ENCODE data around the gene ZNF518B. TPM values are rescaled to one million over a fixed set of nuclear protein-coding genes. Genes with fewer than 3 reads are reported as not detected.
A peak's percentile ranks its signal among the peaks of the same experiment; 100 is the strongest.

Gene ZNF518B, protein sequence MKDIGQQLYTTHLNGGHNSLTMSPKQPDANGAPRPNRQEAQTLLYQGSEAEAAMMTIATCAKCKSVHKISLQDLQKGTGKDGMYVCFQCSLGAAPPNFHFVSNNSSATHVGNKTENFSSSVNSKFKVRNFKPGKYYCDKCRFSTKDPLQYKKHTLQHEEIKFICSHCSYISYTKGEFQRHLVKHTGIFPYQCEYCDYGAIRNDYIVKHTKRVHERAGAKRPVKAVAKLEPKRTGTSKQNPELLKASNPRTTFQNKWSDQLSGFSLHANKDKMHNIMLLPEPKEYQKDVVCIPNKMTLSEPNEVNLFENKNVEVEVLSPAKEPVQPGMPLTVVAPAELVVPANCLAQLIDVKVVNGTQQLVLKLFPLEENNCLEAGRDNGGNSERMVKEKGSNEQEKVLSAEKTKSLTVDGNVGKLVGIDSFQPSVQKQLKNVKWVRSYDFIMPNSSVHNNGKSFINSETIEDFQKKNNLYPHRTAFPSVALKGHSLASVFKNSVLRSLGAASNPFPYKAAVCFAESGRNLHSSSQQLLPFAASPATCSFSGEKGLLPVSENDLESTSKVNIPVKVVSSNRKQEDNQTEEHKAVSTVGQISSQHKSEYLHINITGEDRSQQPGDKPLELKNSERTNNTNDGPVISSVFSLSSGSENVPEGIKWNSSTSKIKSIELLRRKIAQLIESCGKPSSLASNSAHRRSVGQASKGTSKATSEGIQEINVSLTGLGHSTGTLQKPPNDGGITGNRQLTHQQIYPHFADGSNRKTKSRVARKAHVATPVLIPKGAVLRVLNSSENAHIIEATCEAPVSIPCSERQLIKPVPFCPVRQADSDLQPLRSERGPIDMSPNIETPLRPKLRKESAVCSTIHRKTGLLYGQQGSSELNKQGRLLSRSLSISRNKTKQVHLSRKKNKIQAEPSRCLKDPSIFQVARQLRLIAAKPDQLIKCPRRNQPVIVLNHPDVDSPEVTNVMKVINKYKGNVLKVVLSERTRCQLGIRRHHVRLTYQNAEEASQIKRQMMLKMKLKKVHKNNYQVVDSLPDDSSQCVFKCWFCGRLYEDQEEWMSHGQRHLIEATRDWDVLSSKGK
- 10 to 100 TPM; 14.0 to 16.2 TPM for total RNA-seq

- Mint-ChIP-seq H3K4me3 (peak within 1 kb of the TSS; percentile 83), H3K36me3 (ENCODE audit: low read depth) (peaks cover 37% of the 10 kb centered on the region), H3K27me3 (peaks cover 15% of the 10 kb centered on the region), H3K9me3 (ENCODE audit: low read depth) (peaks cover 7% of the 10 kb centered on the region), H3K4me1 (peaks cover 34% of the 10 kb centered on the region), H3K27ac (peak within 1 kb of the TSS; percentile 90)
- CTCF ChIA-PET, result interaction anchor here (0.6 kb wide), 2 partner anchors 84 to 189 kb away, joined by 3 read pairs; no protein-coding TSS in a partner anchor
- ATAC-seq (peak; percentile 68), DNase-seq (peak; percentile 87)
- POLR2A ChIA-PET, result interaction anchor here (1.6 kb wide), 1 partner anchor 339 kb away, joined by 5 read pairs; no protein-coding TSS in a partner anchor
- intact Hi-C loops (cut with DNase I, micrococcal nuclease), result loop anchor here (1.0 to 10.0 kb wide), 6 partner anchors 217 to 1027 kb away; partner anchors contain the start of gene WDR1 (in 1 of the 2)
These were observed at the start of gene ZNF518B for GRCh38 chr4:10457255-10457801. ZNF518B (minus strand) TSS chr4:10457426; CDS start chr4:10446328, 11,098 bp downstream.

GRCh38 chr4:10506077-10506476, 48.9 kb upstream of the ZNF518B start:
- POLR2A ChIA-PET, result no interaction called here
- Mint-ChIP-seq H3K9me3 (ENCODE audit: low read depth) (peaks cover 5% of the 10 kb centered on the region), H3K27ac (no peak overlapping the region), H3K4me3 (no peak overlapping the region), H3K27me3 (no peaks in the 10 kb centered on the region), H3K4me1 (no peaks in the 10 kb centered on the region), H3K36me3 (ENCODE audit: low read depth) (no peaks in the 10 kb centered on the region)
- ATAC-seq (no peak), DNase-seq (no peak)
- CTCF ChIA-PET, result no interaction called here
- intact Hi-C loops (cut with DNase I, micrococcal nuclease), result no loop called here

- Mint-ChIP-seq H3K4me3 (no peak overlapping the region), H3K36me3 (ENCODE audit: low read depth) (no peaks in the 10 kb centered on the region), H3K27me3 (peaks cover 4% of the 10 kb centered on the region), H3K4me1 (no peaks in the 10 kb centered on the region), H3K9me3 (ENCODE audit: low read depth) (peaks cover 5% of the 10 kb centered on the region), H3K27ac (no peak overlapping the region)
- ChIA-PET CTCF (no interaction called here), POLR2A (no interaction called here)
- DNase-seq (no peak), ATAC-seq (no peak)
- intact Hi-C loops (cut with DNase I, micrococcal nuclease), result no loop called here
These were observed 47.4 kb upstream of the ZNF518B start for GRCh38 chr4:10504570-10505179.

DNA sequence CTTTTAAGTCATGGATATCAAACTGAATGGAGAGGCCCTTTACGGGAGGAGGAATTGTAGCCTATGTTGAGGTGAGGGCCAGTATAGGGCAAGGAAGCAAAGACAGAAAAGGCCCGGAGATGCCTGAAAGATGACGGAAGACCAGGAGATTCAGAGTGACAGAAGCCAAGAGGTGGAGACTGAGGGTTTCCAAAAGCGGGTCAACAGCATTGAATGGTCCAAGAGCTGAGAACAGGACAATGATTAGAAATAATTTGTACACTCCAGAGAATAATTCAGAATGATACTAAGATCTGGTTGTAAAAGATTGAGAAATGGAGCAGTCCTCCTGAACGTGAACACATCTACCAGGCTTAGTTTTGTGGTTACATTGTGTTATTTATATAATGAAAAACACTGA, 45.5 kb upstream of the ZNF518B start:
- Mint-ChIP-seq H3K27ac (no peak overlapping the region), H3K27me3 (peaks cover 4% of the 10 kb centered on the region), H3K4me1 (no peaks in the 10 kb centered on the region), H3K36me3 (ENCODE audit: low read depth) (no peaks in the 10 kb centered on the region), H3K9me3 (ENCODE audit: low read depth) (peaks cover 5% of the 10 kb centered on the region), H3K4me3 (no peak overlapping the region)
- ChIA-PET CTCF (interaction anchor here (0.6 kb wide), 2 partner anchors 233 to 1287 kb away, joined by 3 read pairs; no protein-coding TSS in a partner anchor), POLR2A (no interaction called here)
- DNase-seq (no peak), ATAC-seq (no peak)
- intact Hi-C loops (cut with DNase I, micrococcal nuclease), result no loop called here

GRCh38 chr4:10500776-10501175, 43.5 kb upstream of the ZNF518B start:
- intact Hi-C loops (cut with DNase I, micrococcal nuclease), result no loop called here
- Mint-ChIP-seq H3K9me3 (ENCODE audit: low read depth) (no peaks in the 10 kb centered on the region), H3K27ac (no peak overlapping the region), H3K4me3 (no peak overlapping the region), H3K27me3 (peaks cover 4% of the 10 kb centered on the region), H3K36me3 (ENCODE audit: low read depth) (no peaks in the 10 kb centered on the region), H3K4me1 (no peaks in the 10 kb centered on the region)
- ChIA-PET CTCF (no interaction called here), POLR2A (no interaction called here)
- ATAC-seq (no peak), DNase-seq (no peak)

GRCh38 chr4:10496200-10496599, 39.0 kb upstream of the ZNF518B start:
- CTCF ChIA-PET, result interaction anchor here (0.7 kb wide), 2 partner anchors 12 to 382 kb away, joined by 3 to 5 read pairs; no protein-coding TSS in a partner anchor
- intact Hi-C loops (cut with DNase I, micrococcal nuclease), result no loop called here
- H3K4me1 Mint-ChIP-seq, result no peaks in the 10 kb centered on the region
- no peak overlapping the region for H3K4me3 Mint-ChIP-seq
- peaks cover 6% of the 10 kb centered on the region for H3K27me3 Mint-ChIP-seq
- ATAC-seq (no peak), DNase-seq (no peak)
- H3K36me3 Mint-ChIP-seq (ENCODE audit: low read depth), result no peaks in the 10 kb centered on the region
- no peaks in the 10 kb centered on the region for H3K9me3 Mint-ChIP-seq (ENCODE audit: low read depth)
- no peak overlapping the region for H3K27ac Mint-ChIP-seq
- POLR2A ChIA-PET, result no interaction called here

DNA sequence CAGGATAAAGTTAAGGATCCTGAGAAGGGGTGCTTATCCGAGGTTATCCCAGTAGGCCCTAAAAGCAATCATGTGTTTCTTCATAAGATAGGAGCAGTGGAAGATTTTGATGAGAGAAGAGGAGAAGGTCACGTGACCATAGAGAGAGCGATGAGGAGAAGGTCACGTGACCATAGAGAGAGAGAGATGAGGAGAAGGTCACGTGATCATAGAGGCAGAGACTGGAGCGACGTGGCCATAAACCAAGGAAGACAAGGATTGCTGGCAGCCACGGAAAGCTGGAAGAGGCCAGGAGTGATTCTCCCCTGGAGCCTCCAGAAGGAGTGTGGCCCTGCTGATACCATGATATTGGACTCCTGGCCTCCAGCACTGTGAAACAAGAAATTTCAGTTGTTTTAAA, 38.4 kb upstream of the ZNF518B start:
- Mint-ChIP-seq H3K4me3 (no peak overlapping the region), H3K27ac (no peak overlapping the region), H3K27me3 (peaks cover 3% of the 10 kb centered on the region), H3K4me1 (no peaks in the 10 kb centered on the region), H3K9me3 (ENCODE audit: low read depth) (no peaks in the 10 kb centered on the region), H3K36me3 (ENCODE audit: low read depth) (no peaks in the 10 kb centered on the region)
- CTCF ChIA-PET, result interaction anchor here (0.7 kb wide), 1 partner anchor 382 kb away, joined by 3 read pairs; no protein-coding TSS in a partner anchor
- ATAC-seq (no peak), DNase-seq (no peak)
- intact Hi-C loops (cut with DNase I, micrococcal nuclease), result no loop called here
- POLR2A ChIA-PET, result no interaction called here

DNA sequence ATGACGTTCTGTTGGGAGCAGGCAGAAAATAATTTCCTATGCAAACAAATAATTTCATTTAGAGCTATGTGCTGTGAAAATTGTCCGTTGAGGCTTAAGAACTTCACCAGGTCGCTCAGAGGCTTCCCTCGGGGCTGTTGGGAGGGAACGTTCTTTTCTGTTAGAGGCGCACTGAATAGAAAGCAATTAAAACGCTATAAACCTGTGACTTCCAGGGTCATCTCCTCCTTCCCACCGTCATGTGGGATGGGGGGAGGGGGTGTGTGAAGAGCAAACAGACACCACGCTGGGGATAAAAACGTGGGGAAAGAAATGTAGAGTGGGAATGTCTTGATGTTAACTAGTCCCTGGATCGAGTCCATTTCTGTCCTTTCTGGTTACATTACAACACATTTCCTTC, 35.2 kb upstream of the ZNF518B start:
- no peak for ATAC-seq
- Mint-ChIP-seq H3K4me3 (no peak overlapping the region), H3K27ac (no peak overlapping the region), H3K4me1 (no peaks in the 10 kb centered on the region), H3K9me3 (ENCODE audit: low read depth) (no peaks in the 10 kb centered on the region), H3K36me3 (ENCODE audit: low read depth) (no peaks in the 10 kb centered on the region), H3K27me3 (peaks cover 11% of the 10 kb centered on the region)
- intact Hi-C loops (cut with DNase I, micrococcal nuclease), result no loop called here
- ChIA-PET CTCF (no interaction called here), POLR2A (no interaction called here)
- DNase-seq, result no peak

DNA sequence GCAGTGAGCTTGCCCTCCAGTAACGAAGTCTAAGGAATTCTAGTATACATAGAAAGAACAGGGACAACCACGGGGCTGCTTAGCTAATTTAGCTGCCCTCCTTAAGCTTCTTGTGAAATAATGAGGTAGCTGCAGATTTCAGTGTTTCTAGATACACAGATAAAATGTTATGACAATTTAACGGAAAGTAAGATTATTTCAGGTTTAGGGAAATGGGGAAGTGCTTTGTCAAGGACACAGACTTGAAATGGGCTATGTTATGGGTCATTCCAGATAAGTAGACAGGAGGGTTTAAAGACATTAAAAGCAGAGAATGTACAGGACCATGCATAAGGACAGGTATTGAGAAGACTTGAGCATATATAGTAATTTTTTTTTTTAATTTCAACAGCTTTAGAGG, 34.2 kb upstream of the ZNF518B start:
- ATAC-seq (no peak), DNase-seq (no peak)
- H3K4me3 Mint-ChIP-seq, result no peak overlapping the region
- no peaks in the 10 kb centered on the region for H3K36me3 Mint-ChIP-seq (ENCODE audit: low read depth)
- no peaks in the 10 kb centered on the region for H3K9me3 Mint-ChIP-seq (ENCODE audit: low read depth)
- no peaks in the 10 kb centered on the region for H3K4me1 Mint-ChIP-seq
- intact Hi-C loops (cut with DNase I, micrococcal nuclease), result no loop called here
- H3K27me3 Mint-ChIP-seq, result peaks cover 14% of the 10 kb centered on the region
- CTCF ChIA-PET, result no interaction called here
- POLR2A ChIA-PET, result no interaction called here
- no peak overlapping the region for H3K27ac Mint-ChIP-seq

- Mint-ChIP-seq H3K27ac (no peak overlapping the region), H3K4me1 (no peaks in the 10 kb centered on the region), H3K27me3 (peaks cover 14% of the 10 kb centered on the region), H3K9me3 (ENCODE audit: low read depth) (no peaks in the 10 kb centered on the region), H3K36me3 (ENCODE audit: low read depth) (no peaks in the 10 kb centered on the region), H3K4me3 (no peak overlapping the region)
- ChIA-PET CTCF (no interaction called here), POLR2A (no interaction called here)
- ATAC-seq (no peak), DNase-seq (no peak)
- intact Hi-C loops (cut with DNase I, micrococcal nuclease), result no loop called here
These were observed 33.8 kb upstream of the ZNF518B start for GRCh38 chr4:10490996-10491395.

DNA sequence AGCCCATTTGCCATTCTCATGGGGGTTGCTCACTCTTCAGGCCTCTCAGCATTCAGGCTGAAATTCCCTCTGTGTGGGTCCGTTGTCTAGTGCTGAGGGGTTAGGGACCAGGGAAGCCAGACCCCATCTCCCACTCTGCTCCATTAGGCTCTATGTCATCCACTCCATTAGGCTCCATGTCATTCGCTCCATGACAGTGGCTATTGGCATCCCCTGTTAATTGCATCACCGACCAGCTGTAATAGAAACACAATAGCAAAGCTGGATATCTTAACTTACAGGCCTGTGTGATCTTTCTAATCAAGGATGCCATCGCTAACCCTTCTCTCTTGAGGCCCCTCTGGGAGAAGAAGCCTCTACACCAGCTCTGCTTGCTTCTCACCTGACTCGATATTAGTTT, 25.7 kb upstream of the ZNF518B start:
- ATAC-seq, result no peak
- Mint-ChIP-seq H3K27me3 (peaks cover 10% of the 10 kb centered on the region), H3K9me3 (ENCODE audit: low read depth) (no peaks in the 10 kb centered on the region), H3K4me1 (no peaks in the 10 kb centered on the region), H3K4me3 (no peak overlapping the region), H3K27ac (no peak overlapping the region), H3K36me3 (ENCODE audit: low read depth) (no peaks in the 10 kb centered on the region)
- ChIA-PET CTCF (interaction anchor here (0.6 to 1.5 kb wide), 2 partner anchors 9 to 55 kb away, joined by 3 read pairs; no protein-coding TSS in a partner anchor), POLR2A (no interaction called here)
- DNase-seq, result no peak
- intact Hi-C loops (cut with DNase I, micrococcal nuclease), result no loop called here
